Breast epithelium (tissue), 4 donors: Measurements from ENCODE around the gene PHAX. TPM values are rescaled to one million over a fixed set of nuclear protein-coding genes. Genes with fewer than 3 reads are reported as not detected.

Experiments
- DNase-seq, 2 donors: peaks; one replicate each; pipeline ENCODE4 v3.0.0-alpha.2; 2019; ENCODE audit warnings: low spot score in 2 of 2
- H3K27ac ChIP-seq, 2 donors: fragments of 200-600 bp; sonication (generic) in 1 of 2; one replicate each; pipeline ENCODE4 v1.5.1; 2016 to 2019; ENCODE audit warnings: mild to moderate bottlenecking in 1 of 2
- H3K27me3 ChIP-seq, 2 donors: fragments of 200-600 bp; sonication (generic) in 1 of 2; one replicate each; pipeline versions ENCODE4 v1.5.1 to v1.6.0; 2017 to 2019; ENCODE audit warnings: control low read depth in 1 of 2, mild to moderate bottlenecking in 1 of 2
- H3K36me3 ChIP-seq: fragments of 200-600 bp; one replicate; pipeline ENCODE4 v1.5.1; 2019
- H3K4me1 ChIP-seq, 2 donors: fragments of 200-600 bp; sonication (generic); one replicate each; pipeline ENCODE4 v1.5.1; 2016 to 2019; ENCODE audit warnings: control low read depth in 1 of 2
- H3K4me3 ChIP-seq, 3 donors: fragments of 200-600 bp; sonication (generic); 1 replicate in 2 of 3; 2 replicates in 1 of 3; pipeline ENCODE4 v1.5.1; 2016 to 2019; ENCODE audit warnings: mild to moderate bottlenecking in 3 of 3, moderate library complexity in 2 of 3
- H3K9me3 ChIP-seq, 2 donors: fragments of 200-600 bp; sonication (generic) in 1 of 2; one replicate each; pipeline ENCODE4 v1.5.1; 2016 to 2019; ENCODE audit warnings: control low read depth in 1 of 2
- CTCF ChIP-seq, 3 donors: fragments of 450-650 bp; IDR thresholded peaks; one replicate each; pipeline ENCODE4 v1.5.1; 2016 to 2017; ENCODE audit warnings: antibody characterized with exemption in 3 of 3, mild to moderate bottlenecking in 3 of 3, moderate library complexity in 3 of 3
- POLR2A ChIP-seq: fragments of 450-650 bp; IDR thresholded peaks from one replicate; pipeline ENCODE4 v1.6.1; 2016; ENCODE audit warnings: antibody characterized with exemption, mild to moderate bottlenecking, moderate library complexity
- POLR2AphosphoS5 ChIP-seq, 3 donors: sonication (generic); formaldehyde crosslinking; IDR thresholded peaks; one replicate each; pipeline ENCODE4 v1.6.1; 2017; ENCODE audit warnings: antibody characterized with exemption in 3 of 3
- intact Hi-C: fragments of 100-400 bp; cut with DNase I; formaldehyde crosslinking; loops from one replicate; pipeline ENCODE4 v1.15.1; 2023; ENCODE audit warnings: low total_unique reads
- total RNA-seq, 3 donors: library from RNA; depleted of rRNA; stranded (reverse); fragments of >200 nt; gene quantifications; one replicate each; pipeline ENCODE4 v1.1.0, GENCODE V29; 2016

Gene PHAX
- total RNA-seq, 3 donors from 2014 or later = 44.9 to 58.7 (median 54.7) TPM

- Histone ChIP-seq H3K4me1 (no peaks in the 10 kb centered on the region), H3K9me3 (no peaks in the 10 kb centered on the region), H3K27me3 (no peaks in the 10 kb centered on the region), H3K36me3 (no peaks in the 10 kb centered on the region), H3K27ac (no peak overlapping the region), H3K4me3 (no peak overlapping the region)
- intact Hi-C loops = no loop called here
- no peak for DNase-seq
- TF ChIP-seq POLR2AphosphoS5 (IDR thresholded peaks at IDR 0.05) (no peak), CTCF (IDR thresholded peaks at IDR 0.05) (no peak), POLR2A (no peak)
Measured at GRCh38 chr5:126583761-126584160, 17.0 kb upstream of the PHAX start.

- H3K9me3 ChIP-seq = no peaks in the 10 kb centered on the region
- no peak for DNase-seq
- H3K27ac ChIP-seq = no peak overlapping the region
- H3K27me3 ChIP-seq = no peaks in the 10 kb centered on the region
- no peak for TF ChIP-seq POLR2A
- TF ChIP-seq CTCF (IDR thresholded peaks at IDR 0.05) = no peak
- TF ChIP-seq POLR2AphosphoS5 (IDR thresholded peaks at IDR 0.05) = no peak
- intact Hi-C loops = no loop called here
- no peaks in the 10 kb centered on the region for H3K36me3 ChIP-seq
- no peak overlapping the region for H3K4me3 ChIP-seq
- no peaks in the 10 kb centered on the region for H3K4me1 ChIP-seq
Measured at GRCh38 chr5:126587551-126588390, 13.0 kb upstream of the PHAX start.

- no peaks in the 10 kb centered on the region for H3K36me3 ChIP-seq
- no peak overlapping the region for H3K27ac ChIP-seq
- intact Hi-C loops = no loop called here
- DNase-seq = no peak
- no peaks in the 10 kb centered on the region for H3K9me3 ChIP-seq
- no peaks in the 10 kb centered on the region for H3K4me1 ChIP-seq
- H3K27me3 ChIP-seq = no peaks in the 10 kb centered on the region
- TF ChIP-seq POLR2A = no peak
- no peak for TF ChIP-seq CTCF (IDR thresholded peaks at IDR 0.05)
- TF ChIP-seq POLR2AphosphoS5 (IDR thresholded peaks at IDR 0.05) = no peak
- no peak overlapping the region for H3K4me3 ChIP-seq
Measured at GRCh38 chr5:126589536-126590297, 11.0 kb upstream of the PHAX start.

- Histone ChIP-seq H3K9me3 (no peaks in the 10 kb centered on the region), H3K27me3 (no peaks in the 10 kb centered on the region), H3K36me3 (no peaks in the 10 kb centered on the region), H3K27ac (no peak overlapping the region), H3K4me1 (no peaks in the 10 kb centered on the region), H3K4me3 (peak overlapping the region in 2 of 3 donors; percentile 2 to 71)
- no peak for DNase-seq
- intact Hi-C loops = no loop called here
- TF ChIP-seq CTCF (IDR thresholded peaks at IDR 0.05) (no peak), POLR2A (no peak), POLR2AphosphoS5 (IDR thresholded peaks at IDR 0.05) (no peak)
Measured at GRCh38 chr5:126591549-126591948, 9.2 kb upstream of the PHAX start.
